ENCODE data around the gene CRYBG1.

The CRYBG1 gene

GRCh38 chr6:106413016-106413415 is 52.5 kb downstream of the CRYBG1 start:
- Histone ChIP-seq H2BK120ac (ENCODE audit: low read depth, low read length) (no peak overlapping the region), H3K4me1 (ENCODE audit: control insufficient read depth in 2 of 2, insufficient read depth in 1 of 2, low read depth in 1 of 2, low read length in 2 of 2) (peaks cover 0 to 2% of the 10 kb centered on the region in 2 donors), H2AK5ac (ENCODE audit: low read depth, low read length) (no peak overlapping the region), H3K4me3 (ENCODE audit: low read length in 2 of 2) (no peak overlapping the region), H3K27me3 (ENCODE audit: control insufficient read depth in 3 of 3, insufficient read depth in 3 of 3, low read depth in 1 of 3, low read length in 3 of 3) (peaks cover 0 to 4% (median 0%) of the 10 kb centered on the region in 3 experiments), H3K14ac (ENCODE audit: low read length) (no peak overlapping the region), H3K36me3 (replicated peaks in 1 of 2; ENCODE audit: control insufficient read depth in 2 of 2, insufficient read depth in 2 of 2, low read length in 2 of 2) (no peaks in the 10 kb centered on the region), H3K4ac (ENCODE audit: low read length) (no peak overlapping the region), H2BK12ac (ENCODE audit: low read length) (no peak overlapping the region), H2BK15ac (ENCODE audit: low read length) (no peak overlapping the region), H3K4me2 (ENCODE audit: insufficient read depth, low read length, poor library complexity, severe bottlenecking) (no peak overlapping the region), H3K79me1 (ENCODE audit: low read depth, low read length) (no peaks in the 10 kb centered on the region), H2BK5ac (ENCODE audit: low read length) (no peak overlapping the region), H3K9me3 (replicated peaks in 1 of 2; ENCODE audit: control insufficient read depth in 2 of 2, insufficient read depth in 1 of 2, low read depth in 1 of 2, low read length in 2 of 2) (no peaks in the 10 kb centered on the region), H3K18ac (ENCODE audit: low read length) (no peak overlapping the region), H3K9ac (ENCODE audit: low read depth, low read length, poor library complexity) (no peak overlapping the region), H4K8ac (ENCODE audit: low read depth, low read length) (no peak overlapping the region), H4K91ac (ENCODE audit: low read depth, low read length, poor library complexity) (no peak overlapping the region), H3K23ac (ENCODE audit: low read depth, low read length, poor library complexity) (no peak overlapping the region), H2AFZ (ENCODE audit: low read length) (no peak overlapping the region), H3K27ac (replicated peaks; ENCODE audit: low read length) (no peak overlapping the region)
- DNase-seq (ENCODE audit: low spot score), result no peak

- H3K4me2 ChIP-seq (ENCODE audit: insufficient read depth, low read length, poor library complexity, severe bottlenecking), result no peak overlapping the region
- no peak overlapping the region for H3K23ac ChIP-seq (ENCODE audit: low read depth, low read length, poor library complexity)
These were observed 53.2 kb downstream of the CRYBG1 start for GRCh38 chr6:106413722-106414121.

GRCh38 chr6:106415921-106416320 is 55.4 kb downstream of the CRYBG1 start:
- Histone ChIP-seq H3K36me3 (replicated peaks in 1 of 2; ENCODE audit: control insufficient read depth in 2 of 2, insufficient read depth in 2 of 2, low read length in 2 of 2) (no peaks in the 10 kb centered on the region), H2BK15ac (ENCODE audit: low read length) (no peak overlapping the region), H4K8ac (ENCODE audit: low read depth, low read length) (no peak overlapping the region), H3K27me3 (ENCODE audit: control insufficient read depth in 3 of 3, insufficient read depth in 3 of 3, low read depth in 1 of 3, low read length in 3 of 3) (peaks cover 0 to 4% (median 0%) of the 10 kb centered on the region in 3 experiments), H3K23ac (ENCODE audit: low read depth, low read length, poor library complexity) (no peak overlapping the region), H3K27ac (replicated peaks; ENCODE audit: low read length) (no peak overlapping the region), H3K9me3 (replicated peaks in 1 of 2; ENCODE audit: control insufficient read depth in 2 of 2, insufficient read depth in 1 of 2, low read depth in 1 of 2, low read length in 2 of 2) (no peaks in the 10 kb centered on the region), H2BK12ac (ENCODE audit: low read length) (no peak overlapping the region), H2AK5ac (ENCODE audit: low read depth, low read length) (no peak overlapping the region), H3K4me3 (ENCODE audit: low read length in 2 of 2) (no peak overlapping the region), H3K4me1 (ENCODE audit: control insufficient read depth in 2 of 2, insufficient read depth in 1 of 2, low read depth in 1 of 2, low read length in 2 of 2) (peaks cover 0 to 2% of the 10 kb centered on the region in 2 donors), H2BK120ac (ENCODE audit: low read depth, low read length) (no peak overlapping the region), H3K4me2 (ENCODE audit: insufficient read depth, low read length, poor library complexity, severe bottlenecking) (no peak overlapping the region), H3K9ac (ENCODE audit: low read depth, low read length, poor library complexity) (no peak overlapping the region), H3K18ac (ENCODE audit: low read length) (no peak overlapping the region), H3K14ac (ENCODE audit: low read length) (no peak overlapping the region), H4K91ac (ENCODE audit: low read depth, low read length, poor library complexity) (no peak overlapping the region), H2AFZ (ENCODE audit: low read length) (no peak overlapping the region), H2BK5ac (ENCODE audit: low read length) (no peak overlapping the region), H3K79me1 (ENCODE audit: low read depth, low read length) (no peaks in the 10 kb centered on the region), H3K4ac (ENCODE audit: low read length) (no peak overlapping the region)
- no CpG with 5 or more reads among the region's 4 CpGs for WGBS, 2 donors (ENCODE audit: extremely low coverage in 2 of 2, insufficient read length in 2 of 2, insufficient replicate concordance in 1 of 2)
- DNase-seq (ENCODE audit: low spot score), result no peak

More at GRCh38 chr6:106413722-106414121, 53.2 kb downstream of the CRYBG1 start:
- Histone ChIP-seq H2BK5ac (ENCODE audit: low read length) (no peak overlapping the region), H3K27me3 (ENCODE audit: control insufficient read depth in 3 of 3, insufficient read depth in 3 of 3, low read depth in 1 of 3, low read length in 3 of 3) (peaks cover 0 to 4% (median 0%) of the 10 kb centered on the region in 3 experiments), H2AK5ac (ENCODE audit: low read depth, low read length) (no peak overlapping the region), H3K9me3 (replicated peaks in 1 of 2; ENCODE audit: control insufficient read depth in 2 of 2, insufficient read depth in 1 of 2, low read depth in 1 of 2, low read length in 2 of 2) (no peaks in the 10 kb centered on the region), H3K4me1 (ENCODE audit: control insufficient read depth in 2 of 2, insufficient read depth in 1 of 2, low read depth in 1 of 2, low read length in 2 of 2) (peaks cover 0 to 2% of the 10 kb centered on the region in 2 donors), H3K9ac (ENCODE audit: low read depth, low read length, poor library complexity) (no peak overlapping the region), H3K27ac (replicated peaks; ENCODE audit: low read length) (no peak overlapping the region), H3K36me3 (replicated peaks in 1 of 2; ENCODE audit: control insufficient read depth in 2 of 2, insufficient read depth in 2 of 2, low read length in 2 of 2) (no peaks in the 10 kb centered on the region), H3K18ac (ENCODE audit: low read length) (no peak overlapping the region), H2AFZ (ENCODE audit: low read length) (no peak overlapping the region), H4K8ac (ENCODE audit: low read depth, low read length) (no peak overlapping the region), H2BK12ac (ENCODE audit: low read length) (no peak overlapping the region), H3K79me1 (ENCODE audit: low read depth, low read length) (no peaks in the 10 kb centered on the region), H2BK120ac (ENCODE audit: low read depth, low read length) (no peak overlapping the region), H3K4ac (ENCODE audit: low read length) (no peak overlapping the region), H2BK15ac (ENCODE audit: low read length) (no peak overlapping the region), H3K14ac (ENCODE audit: low read length) (no peak overlapping the region), H3K4me3 (ENCODE audit: low read length in 2 of 2) (no peak overlapping the region), H4K91ac (ENCODE audit: low read depth, low read length, poor library complexity) (no peak overlapping the region)
- no peak for DNase-seq (ENCODE audit: low spot score)
- no CpG with 5 or more reads among the region's 2 CpGs for WGBS, 2 donors (ENCODE audit: extremely low coverage in 2 of 2, insufficient read length in 2 of 2, insufficient replicate concordance in 1 of 2)

- Histone ChIP-seq H2BK5ac (ENCODE audit: low read length) (no peak overlapping the region), H3K4me2 (ENCODE audit: insufficient read depth, low read length, poor library complexity, severe bottlenecking) (no peak overlapping the region), H3K4me3 (ENCODE audit: low read length in 2 of 2) (no peak overlapping the region), H3K4me1 (ENCODE audit: control insufficient read depth in 2 of 2, insufficient read depth in 1 of 2, low read depth in 1 of 2, low read length in 2 of 2) (peaks cover 0 to 2% of the 10 kb centered on the region in 2 donors), H3K14ac (ENCODE audit: low read length) (no peak overlapping the region), H3K18ac (ENCODE audit: low read length) (no peak overlapping the region), H3K27me3 (ENCODE audit: control insufficient read depth in 3 of 3, insufficient read depth in 3 of 3, low read depth in 1 of 3, low read length in 3 of 3) (peaks cover 0 to 4% (median 0%) of the 10 kb centered on the region in 3 experiments), H3K9me3 (replicated peaks in 1 of 2; ENCODE audit: control insufficient read depth in 2 of 2, insufficient read depth in 1 of 2, low read depth in 1 of 2, low read length in 2 of 2) (no peaks in the 10 kb centered on the region), H3K79me1 (ENCODE audit: low read depth, low read length) (no peaks in the 10 kb centered on the region), H3K4ac (ENCODE audit: low read length) (no peak overlapping the region), H3K36me3 (replicated peaks in 1 of 2; ENCODE audit: control insufficient read depth in 2 of 2, insufficient read depth in 2 of 2, low read length in 2 of 2) (no peaks in the 10 kb centered on the region), H3K9ac (ENCODE audit: low read depth, low read length, poor library complexity) (no peak overlapping the region), H3K23ac (ENCODE audit: low read depth, low read length, poor library complexity) (no peak overlapping the region), H2AFZ (ENCODE audit: low read length) (no peak overlapping the region), H2BK15ac (ENCODE audit: low read length) (no peak overlapping the region), H3K27ac (replicated peaks; ENCODE audit: low read length) (no peak overlapping the region), H4K8ac (ENCODE audit: low read depth, low read length) (no peak overlapping the region), H2AK5ac (ENCODE audit: low read depth, low read length) (no peak overlapping the region), H2BK120ac (ENCODE audit: low read depth, low read length) (no peak overlapping the region), H2BK12ac (ENCODE audit: low read length) (no peak overlapping the region), H4K91ac (ENCODE audit: low read depth, low read length, poor library complexity) (no peak overlapping the region)
- WGBS, 2 donors (ENCODE audit: extremely low coverage in 2 of 2, insufficient read length in 2 of 2, insufficient replicate concordance in 1 of 2), result no CpG with 5 or more reads among the region's 6 CpGs
- no peak for DNase-seq (ENCODE audit: low spot score)
These were observed 57.1 kb downstream of the CRYBG1 start for GRCh38 chr6:106417572-106418147.

Measured in neuronal stem cell (in vitro differentiated cells).